Chondrocyte (in vitro differentiated cells): ENCODE data around the gene EML2. TPM values are rescaled to one million over a fixed set of nuclear protein-coding genes. Genes with fewer than 3 reads are reported as not detected.

Source experiments
- DNase-seq: peaks from one replicate; pipeline ENCODE4 v3.0.0; 2021; ENCODE audit warnings: mixed read lengths, low spot score
- H3K27ac Mint-ChIP-seq: one replicate; pipeline ENCODE4 v1.8.0; 2021; ENCODE audit warnings: mild to moderate bottlenecking, moderate library complexity, mixed read lengths; ENCODE audit not compliant: unreplicated experiment
- H3K27me3 Mint-ChIP-seq: 2 replicates; pipeline ENCODE4 v1.8.0; 2021; ENCODE audit warnings: low read depth, mixed read lengths
- H3K36me3 Mint-ChIP-seq: 2 replicates; pipeline ENCODE4 v1.8.0; 2021; ENCODE audit warnings: low read depth, mixed read lengths
- H3K4me1 Mint-ChIP-seq: 2 replicates; pipeline ENCODE4 v1.8.0; 2021; ENCODE audit warnings: low read depth, mild to moderate bottlenecking, mixed read lengths
- H3K4me3 Mint-ChIP-seq: one replicate; pipeline ENCODE4 v1.8.0; 2021; ENCODE audit warnings: mild to moderate bottlenecking, moderate library complexity, mixed read lengths; ENCODE audit not compliant: unreplicated experiment
- H3K9me3 Mint-ChIP-seq: 2 replicates; pipeline ENCODE4 v1.8.0; 2021; ENCODE audit warnings: low read depth, mixed read lengths
- total RNA-seq: library from RNA; stranded (reverse); gene quantifications from 3 replicates; pipeline ENCODE4 v1.2.1, GENCODE V29; 2021
- TF ChIP-seq, protein P1 (sequence below): fragments of 200-600 bp; sonication (generic); IDR thresholded peaks from 2 replicates; pipeline ENCODE4 v1.5.0; 2021; ENCODE audit warnings: antibody characterized with exemption, mild to moderate bottlenecking, moderate library complexity

EML2 gene
- total RNA-seq, 1 donor from 2014 or later: 20.5 TPM

DNA sequence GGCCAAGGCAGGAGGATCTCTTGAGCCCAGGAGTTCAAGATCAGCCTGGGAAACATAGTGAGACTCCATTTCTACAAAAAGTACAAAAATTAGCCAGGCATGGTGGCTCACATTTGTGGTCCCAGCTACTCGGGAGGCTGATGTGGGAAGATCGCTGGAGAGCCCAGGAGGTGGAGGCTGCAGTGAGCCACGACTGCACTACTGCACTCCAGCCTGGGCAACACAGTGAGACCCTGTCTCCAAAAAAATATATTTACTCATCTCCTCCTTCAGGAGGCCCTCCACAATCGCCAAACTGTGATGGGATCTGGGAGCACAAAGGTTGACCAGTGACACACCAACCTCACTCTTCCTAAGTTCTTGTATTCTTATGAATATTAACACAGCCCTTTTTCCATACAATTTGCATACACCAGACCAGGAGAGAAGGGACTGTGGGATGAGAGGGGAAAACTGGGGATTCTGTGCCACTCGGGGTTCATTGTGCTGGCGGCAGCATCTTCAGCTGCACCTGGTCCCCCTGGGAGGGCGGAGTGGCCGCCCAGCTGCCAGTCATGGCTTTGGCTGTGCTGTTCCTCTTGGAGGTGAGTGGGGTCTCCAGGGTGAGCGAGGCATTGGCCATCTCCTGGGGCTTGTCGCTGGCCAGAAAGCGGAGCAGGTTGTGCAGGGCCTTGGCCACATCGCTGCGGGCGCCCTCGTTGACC, 48.7 kb downstream of the EML2 start:
- Mint-ChIP-seq H3K4me1 (no peaks in the 10 kb centered on the region), H3K4me3 (no peak overlapping the region), H3K27me3 (peaks cover 5% of the 10 kb centered on the region), H3K27ac (no peak overlapping the region), H3K9me3 (no peaks in the 10 kb centered on the region), H3K36me3 (no peaks in the 10 kb centered on the region)
- TF ChIP-seq, protein P1, sequence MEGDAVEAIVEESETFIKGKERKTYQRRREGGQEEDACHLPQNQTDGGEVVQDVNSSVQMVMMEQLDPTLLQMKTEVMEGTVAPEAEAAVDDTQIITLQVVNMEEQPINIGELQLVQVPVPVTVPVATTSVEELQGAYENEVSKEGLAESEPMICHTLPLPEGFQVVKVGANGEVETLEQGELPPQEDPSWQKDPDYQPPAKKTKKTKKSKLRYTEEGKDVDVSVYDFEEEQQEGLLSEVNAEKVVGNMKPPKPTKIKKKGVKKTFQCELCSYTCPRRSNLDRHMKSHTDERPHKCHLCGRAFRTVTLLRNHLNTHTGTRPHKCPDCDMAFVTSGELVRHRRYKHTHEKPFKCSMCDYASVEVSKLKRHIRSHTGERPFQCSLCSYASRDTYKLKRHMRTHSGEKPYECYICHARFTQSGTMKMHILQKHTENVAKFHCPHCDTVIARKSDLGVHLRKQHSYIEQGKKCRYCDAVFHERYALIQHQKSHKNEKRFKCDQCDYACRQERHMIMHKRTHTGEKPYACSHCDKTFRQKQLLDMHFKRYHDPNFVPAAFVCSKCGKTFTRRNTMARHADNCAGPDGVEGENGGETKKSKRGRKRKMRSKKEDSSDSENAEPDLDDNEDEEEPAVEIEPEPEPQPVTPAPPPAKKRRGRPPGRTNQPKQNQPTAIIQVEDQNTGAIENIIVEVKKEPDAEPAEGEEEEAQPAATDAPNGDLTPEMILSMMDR: no peak
- DNase-seq: no peak

DNA sequence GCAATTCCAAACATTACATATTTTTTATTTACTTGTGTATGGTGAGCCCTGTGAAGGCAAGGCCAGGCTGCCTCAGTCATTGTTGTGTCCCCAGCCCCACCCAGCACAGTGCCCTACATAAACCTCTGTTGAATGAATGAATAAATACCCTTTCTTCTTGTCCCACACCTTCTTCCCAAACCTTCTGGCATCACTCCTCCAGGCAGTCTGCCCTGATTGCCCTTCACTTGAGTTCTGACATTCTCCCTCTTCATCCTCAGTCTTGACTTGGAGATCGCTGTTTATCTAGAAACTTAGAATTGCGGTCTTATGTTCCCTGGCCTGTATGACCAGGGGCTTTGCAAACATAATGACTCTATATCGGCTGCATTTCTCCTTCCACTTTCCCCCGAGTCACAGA, 49.4 kb downstream of the EML2 start:
- DNase-seq: no peak
- TF ChIP-seq, protein P1: no peak
- Mint-ChIP-seq H3K4me3 (no peak overlapping the region), H3K27me3 (peaks cover 5% of the 10 kb centered on the region), H3K4me1 (peaks cover 6% of the 10 kb centered on the region), H3K36me3 (no peaks in the 10 kb centered on the region), H3K9me3 (no peaks in the 10 kb centered on the region), H3K27ac (no peak overlapping the region)

- no peaks in the 10 kb centered on the region for H3K36me3 Mint-ChIP-seq
- H3K27ac Mint-ChIP-seq: no peak overlapping the region
- H3K4me3 Mint-ChIP-seq: no peak overlapping the region
Observed at GRCh38 chr19:45587873-45588272, 51.3 kb downstream of the EML2 start.

GRCh38 chr19:45585158-45585577, 54.0 kb downstream of the EML2 start:
- no peaks in the 10 kb centered on the region for H3K27me3 Mint-ChIP-seq
- TF ChIP-seq, protein P1: no peak
- H3K36me3 Mint-ChIP-seq: peaks cover 3% of the 10 kb centered on the region
- peaks cover 24% of the 10 kb centered on the region for H3K4me1 Mint-ChIP-seq
- no peak for DNase-seq
- H3K27ac Mint-ChIP-seq: peak overlapping the region; percentile 99
- H3K4me3 Mint-ChIP-seq: peak overlapping the region; percentile 89
- H3K9me3 Mint-ChIP-seq: no peaks in the 10 kb centered on the region

More at GRCh38 chr19:45587873-45588272, 51.3 kb downstream of the EML2 start:
- TF ChIP-seq, protein P1: no peak
- Mint-ChIP-seq H3K27me3 (peaks cover 5% of the 10 kb centered on the region), H3K9me3 (no peaks in the 10 kb centered on the region), H3K4me1 (peaks cover 17% of the 10 kb centered on the region)
- no peak for DNase-seq

GRCh38 chr19:45584332-45585157, 54.7 kb downstream of the EML2 start, which contains the start of gene OPA3:
Gene OPA3 (minus strand): TSS chr19:45584802. CDS start chr19:45584764, 38 bp downstream.
- H3K4me1 Mint-ChIP-seq: peaks cover 24% of the 10 kb centered on the region
- peak within 1 kb of the TSS; percentile 89 for H3K4me3 Mint-ChIP-seq
- DNase-seq: peak; percentile 100
- no peaks in the 10 kb centered on the region for H3K9me3 Mint-ChIP-seq
- H3K36me3 Mint-ChIP-seq: peaks cover 3% of the 10 kb centered on the region
- TF ChIP-seq, protein P1: peak; percentile 66
- peak within 1 kb of the TSS; percentile 99 for H3K27ac Mint-ChIP-seq
- no peaks in the 10 kb centered on the region for H3K27me3 Mint-ChIP-seq
